Cardiac muscle cell (in vitro differentiated cells and primary cell): ENCODE results near the gene FLNB. TPM values are rescaled to one million over a fixed set of nuclear protein-coding genes. Genes with fewer than 3 reads are reported as not detected.

Experiments
- DNase-seq, 2 donors: peaks; one replicate each; pipeline versions ENCODE4 v3.0.0 to v3.0.0-alpha.2; 2010 to 2017; ENCODE audit warnings: low read depth in 1 of 2, low spot score in 1 of 2
- H3K27ac ChIP-seq: fragments of 200-600 bp; sonication (generic); 2 replicates; pipeline ENCODE4 v1.5.1; 2016
- H3K27me3 ChIP-seq: fragments of 200-600 bp; sonication (generic); 2 replicates; pipeline ENCODE4 v1.6.0; 2016; ENCODE audit warnings: control low read depth
- H3K36me3 ChIP-seq: fragments of 200-600 bp; sonication (generic); 2 replicates; pipeline ENCODE4 v1.5.1; 2016; ENCODE audit warnings: control low read depth
- H3K4me1 ChIP-seq: fragments of 200-600 bp; sonication (generic); 2 replicates; pipeline ENCODE4 v1.8.1; 2017; ENCODE audit warnings: low read depth, mild to moderate bottlenecking, mixed run types
- H3K4me3 ChIP-seq: fragments of 200-600 bp; sonication (generic); 2 replicates; pipeline ENCODE4 v1.5.1; 2016; ENCODE audit warnings: mild to moderate bottlenecking
- H3K9me3 ChIP-seq: fragments of 200-600 bp; sonication (generic); 2 replicates; pipeline ENCODE4 v1.5.1; 2017; ENCODE audit warnings: low read depth, mild to moderate bottlenecking, control low read depth
- polyA plus RNA-seq: library from polyadenylated mRNA; unstranded; fragments of >200 nt; fragmentation: Nextera tagmentation; extraction: Ambion mirVana; gene quantifications from 2 replicates; pipeline ENCODE4 v1.2.1, GENCODE V29; 2016
- total RNA-seq: library from RNA; depleted of rRNA; stranded (reverse); fragments of >200 nt; gene quantifications from 2 replicates; pipeline ENCODE4 v1.2.3, GENCODE V29; 2016
- TF ChIP-seq, protein P1 (sequence below): IDR thresholded peaks from 2 replicates; pipeline ENCODE4 v1.5.1; 2012; ENCODE audit warnings: low read depth, mild to moderate bottlenecking, low read length

The FLNB gene
- total and polyA plus RNA-seq, 2 experiments from 2014 or later: 12.1 to 28.7 TPM

DNA sequence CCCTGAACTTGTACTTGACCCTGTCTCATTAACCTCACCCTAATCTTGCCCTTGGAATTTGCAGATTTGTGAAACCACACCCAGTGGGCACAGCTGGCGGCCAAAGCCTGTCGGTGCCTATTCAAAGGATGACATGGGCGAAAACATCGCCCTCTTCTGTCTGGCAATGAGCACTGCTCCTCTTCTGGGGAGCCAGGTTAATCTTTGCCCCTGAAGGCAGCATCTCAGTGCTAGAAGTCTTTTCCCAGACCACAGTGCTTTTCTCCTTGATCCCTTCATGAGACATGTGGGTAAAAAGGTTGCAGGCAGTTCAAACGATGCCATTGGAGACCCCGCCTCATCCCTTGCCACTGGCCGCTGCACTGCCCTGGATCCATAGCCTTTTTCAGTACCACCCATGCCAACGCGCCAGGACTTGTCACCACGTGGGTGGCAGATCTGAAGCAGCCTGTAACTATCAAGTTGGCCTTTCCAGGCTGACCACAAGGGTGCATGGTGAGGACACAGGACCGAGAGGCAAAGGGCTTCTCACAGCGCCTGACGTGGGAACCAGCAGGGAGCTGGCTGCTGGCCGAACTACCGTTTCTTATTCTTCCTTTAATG lies 209.1 kb downstream of the FLNB start:
- Histone ChIP-seq H3K4me1 (no peaks in the 10 kb centered on the region), H3K9me3 (no peaks in the 10 kb centered on the region), H3K4me3 (no peak overlapping the region), H3K36me3 (no peaks in the 10 kb centered on the region), H3K27me3 (no peaks in the 10 kb centered on the region), H3K27ac (no peak overlapping the region)
- TF ChIP-seq, protein P1, sequence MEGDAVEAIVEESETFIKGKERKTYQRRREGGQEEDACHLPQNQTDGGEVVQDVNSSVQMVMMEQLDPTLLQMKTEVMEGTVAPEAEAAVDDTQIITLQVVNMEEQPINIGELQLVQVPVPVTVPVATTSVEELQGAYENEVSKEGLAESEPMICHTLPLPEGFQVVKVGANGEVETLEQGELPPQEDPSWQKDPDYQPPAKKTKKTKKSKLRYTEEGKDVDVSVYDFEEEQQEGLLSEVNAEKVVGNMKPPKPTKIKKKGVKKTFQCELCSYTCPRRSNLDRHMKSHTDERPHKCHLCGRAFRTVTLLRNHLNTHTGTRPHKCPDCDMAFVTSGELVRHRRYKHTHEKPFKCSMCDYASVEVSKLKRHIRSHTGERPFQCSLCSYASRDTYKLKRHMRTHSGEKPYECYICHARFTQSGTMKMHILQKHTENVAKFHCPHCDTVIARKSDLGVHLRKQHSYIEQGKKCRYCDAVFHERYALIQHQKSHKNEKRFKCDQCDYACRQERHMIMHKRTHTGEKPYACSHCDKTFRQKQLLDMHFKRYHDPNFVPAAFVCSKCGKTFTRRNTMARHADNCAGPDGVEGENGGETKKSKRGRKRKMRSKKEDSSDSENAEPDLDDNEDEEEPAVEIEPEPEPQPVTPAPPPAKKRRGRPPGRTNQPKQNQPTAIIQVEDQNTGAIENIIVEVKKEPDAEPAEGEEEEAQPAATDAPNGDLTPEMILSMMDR: peak; percentile 88
- peak; percentile 64 to 71 for DNase-seq

DNA sequence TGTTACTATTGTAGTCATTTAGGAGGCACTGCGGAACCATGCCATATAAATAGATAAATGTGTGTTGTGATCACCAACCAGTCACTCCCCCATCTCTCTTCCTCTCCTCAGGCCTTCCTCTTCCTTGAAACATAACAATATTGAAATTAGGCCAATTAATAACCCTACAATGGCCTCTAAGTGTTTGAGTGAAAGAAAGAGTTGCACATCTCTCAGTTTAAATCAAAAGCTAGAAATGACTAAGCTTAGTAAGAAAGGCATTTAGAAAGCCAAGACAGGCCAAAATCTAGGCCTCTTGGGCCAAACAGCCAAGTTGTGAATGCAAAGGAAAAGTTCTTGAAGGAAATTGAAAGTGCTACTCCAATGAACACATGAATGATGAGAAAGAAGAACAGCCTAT lies 210.7 kb downstream of the FLNB start:
- H3K27ac ChIP-seq: no peak overlapping the region
- no peak for DNase-seq

More for the DNA sequence above, 210.7 kb downstream of the FLNB start:
- TF ChIP-seq, protein P1: no peak
- H3K4me3 ChIP-seq: no peak overlapping the region
- H3K9me3 ChIP-seq: no peaks in the 10 kb centered on the region
- no peaks in the 10 kb centered on the region for H3K36me3 ChIP-seq
- no peaks in the 10 kb centered on the region for H3K27me3 ChIP-seq
- no peaks in the 10 kb centered on the region for H3K4me1 ChIP-seq

Other genes starting within 250 kb of the FLNB start
- 0.21 and 0.39 TPM in 2 replicates for gene DNASE1L3, start 202.6 kb downstream of the FLNB start, total RNA-seq
- 0.51 and 0.94 TPM in 2 replicates for gene DNASE1L3, start 202.6 kb downstream of the FLNB start, polyA plus RNA-seq
- gene ABHD6, start 229.4 kb downstream of the FLNB start, total RNA-seq: 13.4 and 31.4 TPM in 2 replicates
- 12.9 and 32.7 TPM in 2 replicates for gene ABHD6, start 229.4 kb downstream of the FLNB start, polyA plus RNA-seq